CD4-positive, alpha-beta T cell (primary cell): ENCODE data around the gene HIP1. TPM values are rescaled to one million over a fixed set of nuclear protein-coding genes. Genes with fewer than 3 reads are reported as not detected.
A peak's percentile ranks its signal among the peaks of the same experiment; 100 is the strongest.

ENCODE experiments used
- ATAC-seq: fragments of 200-7000 bp; cut with Tn5 transposase; one replicate; pipeline ENCODE4 v1.10.0; 2022; ENCODE audit warnings: mild to moderate bottlenecking; ENCODE audit not compliant: poor library complexity
- CTCF ChIA-PET: fragments of 350-600 bp; sonication (Branson Sonifier 250); formaldehyde crosslinking; loops from one replicate; lab custom pipeline; 2021; ENCODE audit warnings: antibody characterized with exemption, inconsistent platforms; lab: Charles Lee
- POLR2A ChIA-PET: fragments of 350-600 bp; sonication (Branson Sonifier 250); formaldehyde crosslinking; loops from one replicate; lab custom pipeline; 2021; ENCODE audit warnings: antibody characterized with exemption, inconsistent platforms; lab: Charles Lee
- DNase-seq, 14 experiments: peaks; one replicate each; pipeline ENCODE4 v3.0.0-alpha.2; 2013 to 2020; ENCODE audit warnings: mixed read lengths in 2 of 14
- H3K27ac ChIP-seq, 2 donors: one replicate each; pipeline versions ENCODE4 v1.5.1 to v1.7.0; 2013; ENCODE audit warnings: low read length in 2 of 2, low read depth in 1 of 2, mild to moderate bottlenecking in 1 of 2
- H3K27me3 ChIP-seq, 2 experiments: 1 replicate in 1 of 2; 2 replicates in 1 of 2; pipeline versions ENCODE4 v1.6.1 to v1.7.0; 2013; ENCODE audit warnings: low read length in 2 of 2, control low read depth in 1 of 2, mild to moderate bottlenecking in 1 of 2, moderate library complexity in 1 of 2; ENCODE audit not compliant: insufficient read depth in 2 of 2, control insufficient read depth in 1 of 2
- H3K36me3 ChIP-seq: one replicate; pipeline ENCODE4 v1.6.1; 2013; ENCODE audit warnings: low read length, control low read depth; ENCODE audit not compliant: insufficient read depth
- H3K4me1 ChIP-seq: one replicate; pipeline ENCODE4 v1.6.1; 2013; ENCODE audit warnings: low read length, control low read depth; ENCODE audit not compliant: insufficient read depth
- H3K4me3 ChIP-seq: one replicate; pipeline ENCODE4 v1.5.1; 2013; ENCODE audit warnings: mild to moderate bottlenecking, low read length, moderate library complexity
- H3K9me3 ChIP-seq, 2 experiments: 1 replicate in 1 of 2; 2 replicates in 1 of 2; pipeline versions ENCODE4 v1.6.1 to v1.7.0; 2013; ENCODE audit warnings: low read length in 2 of 2, mild to moderate bottlenecking in 2 of 2, control low read depth in 1 of 2, moderate library complexity in 1 of 2; ENCODE audit not compliant: control insufficient read depth in 1 of 2, insufficient read depth in 1 of 2
- H3K27ac Mint-ChIP-seq: one replicate; pipeline ENCODE4 v1.8.0; 2020; ENCODE audit warnings: mixed read lengths
- H3K27me3 Mint-ChIP-seq: one replicate; pipeline ENCODE4 v1.8.0; 2021; ENCODE audit warnings: mixed read lengths
- H3K36me3 Mint-ChIP-seq: one replicate; pipeline ENCODE4 v1.8.0; 2021; ENCODE audit warnings: low read depth, mixed read lengths
- H3K4me1 Mint-ChIP-seq: one replicate; pipeline ENCODE4 v1.8.0; 2021; ENCODE audit warnings: low read depth, mixed read lengths
- H3K4me3 Mint-ChIP-seq: one replicate; pipeline ENCODE4 v1.8.0; 2020; ENCODE audit warnings: mild to moderate bottlenecking, mixed read lengths
- H3K9me3 Mint-ChIP-seq: one replicate; pipeline ENCODE4 v1.8.0; 2020; ENCODE audit warnings: mixed read lengths
- CTCF ChIP-seq: fragments of 200-600 bp; IDR thresholded peaks from one replicate; pipeline ENCODE4 v1.8.0; 2022; ENCODE audit warnings: antibody characterized with exemption, mild to moderate bottlenecking
- intact Hi-C, 2 experiments: fragments of 100-400 bp; cut with DNase I in 1 of 2; cut with micrococcal nuclease in 1 of 2; formaldehyde crosslinking; loops; one replicate each; pipeline versions ENCODE4 v1.15.1 to v1.9.0; 2023 to 2025; cut with DNase I, micrococcal nuclease
- total RNA-seq, 174 experiments: library from RNA in 2 of 174; stranded (reverse) in 2 of 174; gene quantifications; one replicate each; pipeline ENCODE4 v1.2.3 and lab custom pipeline; 2021 to 2026

HIP1 gene
- total RNA-seq, 2 experiments from 2014 or later: 1.5 to 1.7 TPM

GRCh38 chr7:75625868-75626267, 112.9 kb downstream of the HIP1 start:
- no peak overlapping the region for H3K4me3 Mint-ChIP-seq
- Histone ChIP-seq H3K4me1 (peaks cover 6% of the 10 kb centered on the region), H3K9me3 (peaks cover 7 to 11% of the 10 kb centered on the region in 2 experiments), H3K36me3 (no peaks in the 10 kb centered on the region), H3K27ac (no peak overlapping the region), H3K4me3 (no peak overlapping the region), H3K27me3 (no peaks in the 10 kb centered on the region)
- CTCF ChIA-PET: no interaction called here
- POLR2A ChIA-PET: no interaction called here
- H3K36me3 Mint-ChIP-seq: no peaks in the 10 kb centered on the region
- no peaks in the 10 kb centered on the region for H3K4me1 Mint-ChIP-seq
- no peak overlapping the region for H3K27ac Mint-ChIP-seq
- no peak for DNase-seq
- intact Hi-C loops: no loop called here
- H3K9me3 Mint-ChIP-seq: peaks cover 16% of the 10 kb centered on the region
- no peak for TF ChIP-seq CTCF
- ATAC-seq: no peak
- H3K27me3 Mint-ChIP-seq: no peaks in the 10 kb centered on the region

GRCh38 chr7:75624134-75624832, 114.5 kb downstream of the HIP1 start:
- Histone ChIP-seq H3K36me3 (no peaks in the 10 kb centered on the region), H3K4me1 (peaks cover 6% of the 10 kb centered on the region), H3K27me3 (no peaks in the 10 kb centered on the region), H3K9me3 (peaks cover 7 to 11% of the 10 kb centered on the region in 2 experiments), H3K4me3 (no peak overlapping the region), H3K27ac (no peak overlapping the region)
- Mint-ChIP-seq H3K9me3 (peaks cover 16% of the 10 kb centered on the region), H3K36me3 (no peaks in the 10 kb centered on the region), H3K27me3 (no peaks in the 10 kb centered on the region), H3K27ac (no peak overlapping the region), H3K4me3 (no peak overlapping the region), H3K4me1 (no peaks in the 10 kb centered on the region)
- intact Hi-C loops: no loop called here
- DNase-seq (peak in 3 of 14 experiments; percentile 27 to 65 (median 59)), ATAC-seq (no peak)
- CTCF ChIA-PET: no interaction called here
- TF ChIP-seq CTCF: no peak
- POLR2A ChIA-PET: no interaction called here

DNA sequence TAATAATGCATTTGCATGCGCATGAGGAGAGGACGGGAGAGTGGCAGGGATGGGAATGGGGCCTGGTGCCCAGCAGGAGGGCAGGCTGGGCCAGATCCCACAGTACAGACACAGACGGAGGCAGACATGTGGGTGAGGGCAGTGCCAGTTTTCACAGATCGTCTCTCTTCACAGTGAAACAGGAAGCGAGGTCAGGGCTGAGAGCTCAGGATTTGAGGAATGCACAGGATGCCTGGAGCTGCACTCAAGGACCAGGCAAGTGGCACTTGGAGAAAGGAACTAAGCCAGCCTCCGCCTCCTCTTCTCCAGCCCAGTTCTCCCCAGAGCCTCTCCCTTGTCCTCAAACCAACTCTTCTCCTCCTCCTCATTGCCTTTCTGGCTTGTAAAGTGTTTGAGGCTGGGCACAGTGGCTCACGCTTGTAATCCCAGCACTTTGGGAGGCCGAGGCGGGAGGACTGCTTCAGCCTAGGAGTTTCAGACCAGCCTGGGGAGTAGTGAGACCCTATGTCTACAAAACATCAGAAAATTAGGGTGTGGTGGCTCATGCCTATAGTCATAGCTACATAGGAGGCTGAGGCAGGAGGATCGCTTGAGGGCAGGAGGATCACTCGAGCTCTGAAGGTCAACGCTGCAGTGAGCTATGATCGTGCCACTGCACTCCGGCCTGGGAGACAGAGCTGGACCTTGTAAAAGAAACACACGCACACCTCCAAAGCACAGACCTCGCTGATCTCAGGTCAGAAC, 115.2 kb downstream of the HIP1 start:
- Histone ChIP-seq H3K9me3 (peaks cover 3 to 11% of the 10 kb centered on the region in 2 experiments), H3K27me3 (no peaks in the 10 kb centered on the region), H3K36me3 (no peaks in the 10 kb centered on the region), H3K4me1 (peaks cover 12% of the 10 kb centered on the region), H3K27ac (no peak overlapping the region), H3K4me3 (no peak overlapping the region)
- ChIA-PET POLR2A (no interaction called here), CTCF (no interaction called here)
- no peak overlapping the region for H3K27ac Mint-ChIP-seq
- DNase-seq (no peak), ATAC-seq (no peak)
- no peak for TF ChIP-seq CTCF
- H3K9me3 Mint-ChIP-seq: peaks cover 12% of the 10 kb centered on the region
- H3K27me3 Mint-ChIP-seq: no peaks in the 10 kb centered on the region
- peaks cover 4% of the 10 kb centered on the region for H3K4me1 Mint-ChIP-seq
- H3K4me3 Mint-ChIP-seq: no peak overlapping the region
- intact Hi-C loops: no loop called here
- H3K36me3 Mint-ChIP-seq: no peaks in the 10 kb centered on the region
